RWPE2 (cell line): ENCODE results near the gene NSUN7.
"Not testable (repeated sequence)": the region's sequence is repeated elsewhere in the genome, so short reads cannot be mapped to it uniquely, and the experiment has no call there.

ENCODE experiments used
- ATAC-seq: fragments of 200-7000 bp; cut with Tn5 transposase; 3 replicates; pipeline ENCODE4 v1.9.1; 2021; ENCODE audit warnings: low read depth
- DNase-seq: peaks from one replicate; pipeline ENCODE4 v3.0.0-alpha.2; 2020; ENCODE audit warnings: low spot score
- H3K27ac ChIP-seq: fragments of 450-650 bp; 2 replicates; pipeline ENCODE4 v1.5.1; 2017; ENCODE audit warnings: mild to moderate bottlenecking; ENCODE audit not compliant: poor library complexity, severe bottlenecking
- H3K27me3 ChIP-seq: fragments of 250-450 bp; sonication (Bioruptor Pico); 2 replicates; pipeline ENCODE4 v1.5.1; 2021; ENCODE audit warnings: mild to moderate bottlenecking, moderate library complexity; ENCODE audit not compliant: insufficient read depth, poor library complexity, severe bottlenecking
- H3K36me3 ChIP-seq: fragments of 250-450 bp; sonication (Bioruptor Pico); 2 replicates; pipeline ENCODE4 v1.5.1; 2020; ENCODE audit warnings: low read depth, mild to moderate bottlenecking, moderate library complexity
- H3K4me1 ChIP-seq: fragments of 250-450 bp; sonication (Bioruptor Pico); 2 replicates; pipeline ENCODE4 v1.5.1; 2021; ENCODE audit warnings: mild to moderate bottlenecking, moderate library complexity; ENCODE audit not compliant: insufficient read depth, poor library complexity, severe bottlenecking
- H3K4me3 ChIP-seq: fragments of 250-450 bp; sonication (Bioruptor Pico); 2 replicates; pipeline ENCODE4 v1.5.1; 2021; ENCODE audit warnings: mild to moderate bottlenecking, moderate library complexity; ENCODE audit not compliant: severe bottlenecking
- H3K9me3 ChIP-seq: fragments of 250-450 bp; sonication (Bioruptor Pico); 2 replicates; pipeline ENCODE4 v1.5.1; 2021; ENCODE audit warnings: mild to moderate bottlenecking, moderate library complexity; ENCODE audit not compliant: severe bottlenecking
- TF ChIP-seq, protein P1 (sequence below): fragments of 450-650 bp; IDR thresholded peaks from one replicate; pipeline ENCODE4 v1.5.1; 2017; ENCODE audit warnings: mild to moderate bottlenecking, moderate library complexity; ENCODE audit not compliant: poor library complexity, severe bottlenecking

The NSUN7 gene

DNA sequence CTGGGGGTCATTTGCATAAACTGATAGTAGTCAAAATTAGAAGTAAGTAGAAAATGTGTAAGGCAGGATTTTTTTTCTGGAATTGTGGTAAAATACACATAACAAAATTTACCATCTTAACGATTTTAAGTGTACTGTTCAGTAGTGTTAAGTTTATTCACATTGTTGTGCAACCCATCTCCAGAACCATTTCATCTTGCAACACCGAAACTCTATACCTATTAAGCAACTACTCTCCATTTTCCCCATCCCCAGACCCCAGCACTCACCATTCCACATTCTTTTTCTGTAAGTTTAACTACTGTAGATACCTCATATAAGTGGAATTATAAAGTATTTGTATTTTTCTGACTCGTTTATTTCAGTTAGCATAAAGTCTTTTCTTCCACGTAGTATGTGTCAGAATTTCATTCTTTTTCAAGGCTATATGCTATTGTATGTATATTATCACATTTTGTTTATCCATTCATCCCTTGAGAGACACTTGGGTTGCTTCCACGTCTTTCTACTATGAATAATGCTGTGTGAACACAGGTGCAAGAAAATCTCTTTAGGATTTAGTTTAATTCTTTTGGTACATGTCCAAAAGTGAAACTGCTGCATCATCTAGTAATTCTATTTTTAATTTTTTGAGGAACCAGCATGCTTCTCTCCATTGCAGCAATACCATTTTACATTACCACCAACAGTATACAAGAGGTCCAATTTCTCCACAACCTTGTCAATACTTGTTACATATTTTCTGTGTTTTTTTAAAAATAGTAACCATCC lies 39.1 kb upstream of the NSUN7 start:
- no peaks in the 10 kb centered on the region for H3K9me3 ChIP-seq
- DNase-seq (no peak), ATAC-seq (no peak)
- no peaks in the 10 kb centered on the region for H3K27me3 ChIP-seq
- H3K27ac ChIP-seq, result no peak overlapping the region
- H3K4me3 ChIP-seq, result no peak overlapping the region
- no peaks in the 10 kb centered on the region for H3K4me1 ChIP-seq
- TF ChIP-seq, protein P1, sequence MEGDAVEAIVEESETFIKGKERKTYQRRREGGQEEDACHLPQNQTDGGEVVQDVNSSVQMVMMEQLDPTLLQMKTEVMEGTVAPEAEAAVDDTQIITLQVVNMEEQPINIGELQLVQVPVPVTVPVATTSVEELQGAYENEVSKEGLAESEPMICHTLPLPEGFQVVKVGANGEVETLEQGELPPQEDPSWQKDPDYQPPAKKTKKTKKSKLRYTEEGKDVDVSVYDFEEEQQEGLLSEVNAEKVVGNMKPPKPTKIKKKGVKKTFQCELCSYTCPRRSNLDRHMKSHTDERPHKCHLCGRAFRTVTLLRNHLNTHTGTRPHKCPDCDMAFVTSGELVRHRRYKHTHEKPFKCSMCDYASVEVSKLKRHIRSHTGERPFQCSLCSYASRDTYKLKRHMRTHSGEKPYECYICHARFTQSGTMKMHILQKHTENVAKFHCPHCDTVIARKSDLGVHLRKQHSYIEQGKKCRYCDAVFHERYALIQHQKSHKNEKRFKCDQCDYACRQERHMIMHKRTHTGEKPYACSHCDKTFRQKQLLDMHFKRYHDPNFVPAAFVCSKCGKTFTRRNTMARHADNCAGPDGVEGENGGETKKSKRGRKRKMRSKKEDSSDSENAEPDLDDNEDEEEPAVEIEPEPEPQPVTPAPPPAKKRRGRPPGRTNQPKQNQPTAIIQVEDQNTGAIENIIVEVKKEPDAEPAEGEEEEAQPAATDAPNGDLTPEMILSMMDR, result no peak
- H3K36me3 ChIP-seq, result no peaks in the 10 kb centered on the region

DNA sequence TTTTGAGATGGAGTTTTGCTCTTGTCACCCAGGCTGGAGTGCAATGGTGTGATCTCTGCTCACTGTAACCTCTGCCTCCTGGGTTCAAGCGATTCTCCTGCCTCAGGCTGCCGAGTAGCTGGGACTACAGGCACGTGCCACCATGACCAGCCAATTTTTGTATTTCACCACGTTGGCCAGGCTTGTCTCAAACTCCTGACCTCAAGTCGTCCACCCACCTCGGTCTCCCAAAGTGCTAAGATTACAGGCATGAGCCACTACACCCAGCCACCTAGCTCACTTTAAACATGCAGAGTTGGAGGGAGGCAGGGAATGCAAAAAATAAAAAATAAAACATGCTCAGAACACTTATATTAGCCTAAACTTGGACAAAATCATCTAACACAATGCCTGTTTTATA lies 36.8 kb upstream of the NSUN7 start:
- H3K9me3 ChIP-seq, H3K4me3 ChIP-seq, H3K4me1 ChIP-seq, DNase-seq, H3K36me3 ChIP-seq, H3K27ac ChIP-seq, H3K27me3 ChIP-seq, ATAC-seq: not testable (repeated sequence)

DNA sequence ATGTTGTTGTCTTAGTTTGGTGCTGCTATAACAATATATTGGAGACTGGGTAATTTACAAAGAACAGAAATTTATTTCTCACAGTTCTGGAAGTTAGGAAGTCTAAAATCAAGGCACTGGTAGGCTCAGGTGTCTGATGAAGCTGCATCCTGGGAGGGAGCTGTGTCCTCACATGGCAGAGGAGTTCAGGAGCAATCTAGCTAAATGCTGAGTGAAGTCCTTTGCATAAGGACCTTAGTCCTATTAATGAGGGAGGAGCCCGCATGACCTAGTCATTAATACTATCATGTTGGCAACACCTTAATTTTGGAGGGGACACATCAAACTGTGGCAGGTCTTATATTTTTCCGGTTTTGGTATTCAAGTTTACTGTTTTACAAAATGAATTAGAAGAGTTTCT lies 36.0 kb upstream of the NSUN7 start:
- Histone ChIP-seq H3K4me3 (no peak overlapping the region), H3K4me1 (no peaks in the 10 kb centered on the region), H3K9me3 (no peaks in the 10 kb centered on the region), H3K36me3 (no peaks in the 10 kb centered on the region), H3K27ac (no peak overlapping the region), H3K27me3 (no peaks in the 10 kb centered on the region)
- DNase-seq (no peak), ATAC-seq (no peak)
- TF ChIP-seq, protein P1, result no peak

DNA sequence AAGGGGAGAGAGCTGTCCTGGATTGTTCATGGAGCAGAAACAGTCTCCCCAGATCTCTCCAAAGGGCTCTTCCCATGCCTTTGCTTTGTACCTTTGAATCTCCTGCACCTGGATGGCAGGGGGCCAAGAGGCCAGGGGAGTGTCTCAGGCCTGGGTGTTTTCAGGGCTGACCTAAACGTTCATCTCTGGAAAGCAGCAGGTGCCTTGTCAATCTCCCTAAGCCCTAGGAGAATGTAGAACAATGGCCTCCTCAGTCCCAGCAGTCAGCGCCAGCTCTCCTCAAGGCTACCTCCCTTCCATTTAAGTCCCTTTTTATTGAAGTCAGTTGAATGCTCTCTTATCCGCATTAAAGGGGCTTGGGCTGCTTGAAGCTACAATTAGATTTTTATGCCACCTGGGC lies 31.2 kb upstream of the NSUN7 start:
- DNase-seq (no peak), ATAC-seq (no peak)
- no peak overlapping the region for H3K27ac ChIP-seq
- no peak overlapping the region for H3K4me3 ChIP-seq
- TF ChIP-seq, protein P1, result no peak
- no peaks in the 10 kb centered on the region for H3K27me3 ChIP-seq
- H3K36me3 ChIP-seq, result no peaks in the 10 kb centered on the region
- H3K9me3 ChIP-seq, result no peaks in the 10 kb centered on the region
- H3K4me1 ChIP-seq, result peaks cover 5% of the 10 kb centered on the region

DNA sequence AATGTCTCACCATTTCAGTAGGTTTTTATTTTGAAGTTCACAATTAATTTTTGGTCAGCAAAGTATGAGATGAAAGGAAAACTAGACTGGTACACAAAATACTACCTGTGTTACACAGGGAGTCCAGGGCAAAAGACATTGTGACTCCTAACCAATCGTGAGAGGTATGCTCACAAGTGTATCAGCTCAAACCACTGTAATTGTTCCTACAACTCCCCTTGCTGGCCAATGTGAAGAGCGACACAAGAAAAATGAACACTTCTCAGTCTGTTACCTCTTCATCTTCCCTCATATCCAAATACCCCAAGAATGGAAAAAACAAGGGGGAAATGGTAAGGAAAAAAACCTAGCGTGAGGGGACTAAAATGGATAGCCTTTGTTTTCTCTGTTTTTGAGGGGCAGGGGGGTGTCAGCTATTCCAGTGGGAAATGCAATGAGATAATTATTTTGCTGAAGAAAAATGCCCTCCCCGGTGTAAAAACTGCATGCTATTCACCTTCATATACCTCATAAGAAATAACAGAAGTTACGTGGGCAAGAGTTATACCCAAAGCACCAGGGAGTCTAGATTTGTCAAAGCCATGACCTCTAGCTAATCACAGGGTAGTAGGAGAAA lies 30.6 kb upstream of the NSUN7 start:
- no peaks in the 10 kb centered on the region for H3K36me3 ChIP-seq
- H3K27ac ChIP-seq, result no peak overlapping the region
- TF ChIP-seq, protein P1, result peak; percentile 82
- no peaks in the 10 kb centered on the region for H3K9me3 ChIP-seq
- H3K4me1 ChIP-seq, result peaks cover 5% of the 10 kb centered on the region
- H3K27me3 ChIP-seq, result no peaks in the 10 kb centered on the region
- DNase-seq, result no peak
- peak; percentile 78; the same call in 2 of the 3 replicates for ATAC-seq
- H3K4me3 ChIP-seq, result no peak overlapping the region
